H9 (cell line): Measurements from ENCODE around the gene IRAK4. TPM values are rescaled to one million over a fixed set of nuclear protein-coding genes. Genes with fewer than 3 reads are reported as not detected.

Experiments
- DNase-seq: peaks from one replicate; pipeline ENCODE4 v3.0.0-alpha.2; 2017
- H2AFZ ChIP-seq: one replicate; pipeline ENCODE4 v1.6.1; 2013; ENCODE audit warnings: mild to moderate bottlenecking, low read length, control low read depth, moderate library complexity
- H2AK5ac ChIP-seq: 2 replicates; pipeline ENCODE4 v1.6.1; 2013; ENCODE audit warnings: low read length, control low read depth, mixed read lengths; ENCODE audit not compliant: insufficient read length
- H2BK120ac ChIP-seq: one replicate; pipeline ENCODE4 v1.6.1; 2013; ENCODE audit warnings: low read depth, mild to moderate bottlenecking, low read length, control low read depth, inconsistent platforms; ENCODE audit not compliant: poor library complexity, severe bottlenecking
- H2BK12ac ChIP-seq: 2 replicates; pipeline ENCODE4 v1.6.1; 2013; ENCODE audit warnings: low read length, control low read depth, mixed read lengths, low read depth; ENCODE audit not compliant: insufficient read length
- H2BK15ac ChIP-seq: 2 replicates; pipeline ENCODE4 v1.6.1; 2013; ENCODE audit warnings: low read depth, low read length, control low read depth
- H2BK20ac ChIP-seq: one replicate; pipeline ENCODE4 v1.6.1; 2013; ENCODE audit warnings: low read depth, mild to moderate bottlenecking, low read length, control low read depth, inconsistent platforms; ENCODE audit not compliant: poor library complexity, severe bottlenecking
- H2BK5ac ChIP-seq: 2 replicates; pipeline ENCODE4 v1.6.1; 2013; ENCODE audit warnings: low read length, control low read depth, mixed read lengths; ENCODE audit not compliant: insufficient read length
- H3K14ac ChIP-seq: 2 replicates; pipeline ENCODE4 v1.6.1; 2013; ENCODE audit warnings: low read length, control low read depth; ENCODE audit not compliant: insufficient read depth
- H3K18ac ChIP-seq: 2 replicates; pipeline ENCODE4 v1.6.1; 2013; ENCODE audit warnings: low read depth, mild to moderate bottlenecking, mixed read lengths, low read length, control low read depth; ENCODE audit not compliant: insufficient read length
- H3K23ac ChIP-seq: 2 replicates; pipeline ENCODE4 v1.6.1; 2013; ENCODE audit warnings: low read length, control low read depth, mixed read lengths, low read depth; ENCODE audit not compliant: insufficient read length
- H3K23me2 ChIP-seq: 2 replicates; pipeline ENCODE4 v1.6.1; 2013; ENCODE audit warnings: low read depth, mild to moderate bottlenecking, mixed read lengths, low read length, control low read depth; ENCODE audit not compliant: insufficient read length, poor library complexity, severe bottlenecking
- H3K27ac ChIP-seq: 2 replicates; pipeline ENCODE4 v1.5.1; 2013; ENCODE audit warnings: low read length, control low read depth, mixed read lengths, low read depth; ENCODE audit not compliant: insufficient read length
- H3K27me3 ChIP-seq: 2 replicates; pipeline ENCODE4 v1.6.1; 2013; ENCODE audit warnings: low read length, control low read depth, inconsistent platforms; ENCODE audit not compliant: insufficient read depth
- H3K4ac ChIP-seq: 2 replicates; pipeline ENCODE4 v1.6.1; 2013; ENCODE audit warnings: low read depth, mild to moderate bottlenecking, control low read depth, inconsistent platforms, low read length, moderate library complexity
- H3K4me1 ChIP-seq: 2 replicates; pipeline ENCODE4 v1.6.1; 2013; ENCODE audit warnings: low read length, control low read depth, inconsistent platforms; ENCODE audit not compliant: insufficient read depth
- H3K4me2 ChIP-seq: 2 replicates; pipeline ENCODE4 v1.6.1; 2013; ENCODE audit warnings: low read length, control low read depth, mixed read lengths; ENCODE audit not compliant: insufficient read length, insufficient read depth
- H3K56ac ChIP-seq: 2 replicates; pipeline ENCODE4 v1.6.1; 2013; ENCODE audit warnings: low read depth, mild to moderate bottlenecking, mixed read lengths, low read length, control low read depth; ENCODE audit not compliant: insufficient read length
- H3K79me1 ChIP-seq: 2 replicates; pipeline ENCODE4 v1.6.1; 2013; ENCODE audit warnings: low read depth, mild to moderate bottlenecking, moderate library complexity, low read length, control low read depth, inconsistent platforms; ENCODE audit not compliant: insufficient read depth, poor library complexity, severe bottlenecking
- H3K79me2 ChIP-seq: 2 replicates; pipeline ENCODE4 v1.6.1; 2013; ENCODE audit warnings: low read length, control low read depth, inconsistent platforms; ENCODE audit not compliant: insufficient read depth
- H3K9ac ChIP-seq: 2 replicates; pipeline ENCODE4 v1.6.1; 2013; ENCODE audit warnings: low read length, control low read depth, mixed read lengths; ENCODE audit not compliant: insufficient read length; ENCODE audit errors: extremely low read depth
- H3K9me3 ChIP-seq: one replicate; pipeline ENCODE4 v1.6.1; 2013; ENCODE audit warnings: low read depth, low read length, inconsistent platforms; ENCODE audit not compliant: control insufficient read depth
- H3T11ph ChIP-seq: one replicate; pipeline ENCODE4 v1.6.1; 2013; ENCODE audit warnings: mild to moderate bottlenecking, low read length, control low read depth, inconsistent platforms
- H4K20me1 ChIP-seq: one replicate; pipeline ENCODE4 v1.6.1; 2013; ENCODE audit not compliant: control insufficient read depth, insufficient read length, insufficient read depth
- H4K5ac ChIP-seq: 2 replicates; pipeline ENCODE4 v1.6.1; 2013; ENCODE audit warnings: low read depth, mild to moderate bottlenecking, mixed read lengths, low read length, control low read depth; ENCODE audit not compliant: insufficient read length
- H4K8ac ChIP-seq: replicated peaks from 2 replicates; pipeline ENCODE4 v1.6.1; 2013; ENCODE audit warnings: low read length, control low read depth, mixed read lengths, low read depth; ENCODE audit not compliant: insufficient read length
- H4K91ac ChIP-seq: 2 replicates; pipeline ENCODE4 v1.6.1; 2013; ENCODE audit warnings: low read depth, mild to moderate bottlenecking, moderate library complexity, mixed read lengths, low read length, control low read depth; ENCODE audit not compliant: insufficient read length
- H3K27ac Mint-ChIP-seq, 3 experiments: 2 replicates in 2 of 3; 3 replicates in 1 of 3; pipeline ENCODE4 v1.8.0; 2020 to 2021; ENCODE audit warnings: mixed read lengths in 3 of 3, mild to moderate bottlenecking in 1 of 3, moderate library complexity in 1 of 3
- H3K27me3 Mint-ChIP-seq: 2 replicates; pipeline ENCODE4 v1.8.0; 2021; ENCODE audit warnings: low read depth, mild to moderate bottlenecking, moderate library complexity, mixed read lengths
- H3K36me3 Mint-ChIP-seq, 3 experiments: 2 replicates in 2 of 3; 3 replicates in 1 of 3; pipeline ENCODE4 v1.8.0; 2020 to 2021; ENCODE audit warnings: low read depth in 3 of 3, mixed read lengths in 3 of 3; ENCODE audit not compliant: insufficient read depth in 1 of 3
- H3K4me1 Mint-ChIP-seq, 2 experiments: 2 replicates each; pipeline ENCODE4 v1.8.0; 2020; ENCODE audit warnings: mixed read lengths in 2 of 2
- H3K4me3 Mint-ChIP-seq, 2 experiments: 2 replicates in 1 of 2; 3 replicates in 1 of 2; pipeline ENCODE4 v1.8.0; 2020 to 2021; ENCODE audit warnings: mild to moderate bottlenecking in 2 of 2, mixed read lengths in 2 of 2, moderate library complexity in 1 of 2
- H3K9me3 Mint-ChIP-seq, 2 experiments: 2 replicates in 1 of 2; 3 replicates in 1 of 2; pipeline ENCODE4 v1.8.0; 2020; ENCODE audit warnings: mild to moderate bottlenecking in 2 of 2, mixed read lengths in 2 of 2, moderate library complexity in 1 of 2
- CTCF ChIP-seq: fragments of 200-600 bp; sonication (generic); conservative IDR thresholded peaks from 3 replicates; pipeline ENCODE4 v1.8.0; 2021; ENCODE audit warnings: antibody characterized with exemption, mild to moderate bottlenecking
- WGBS: extraction: QIAGEN DNeasy Blood & Tissue Kit; methylation state at CpG from one replicate; pipeline ENCODE4 v1.1.7; 2013; ENCODE audit warnings: missing lambda C conversion rate, low lambda C conversion rate, mixed read lengths; ENCODE audit not compliant: insufficient read length; ENCODE audit errors: extremely low coverage; 5-methylcytosine and 5-hydroxymethylcytosine counted together
- long read RNA-seq: library from polyadenylated mRNA; unstranded; transcript quantifications from one replicate; pipeline ENCODE4 v2.0.0, GENCODE V29; 2020
- total RNA-seq: library from RNA; stranded (reverse); gene quantifications from 2 replicates; pipeline ENCODE4 v1.2.1, GENCODE V29; 2021

The IRAK4 gene
- 2.6 and 3.0 TPM in 2 replicates for total RNA-seq
- long read RNA-seq, full-length matches to known transcripts = 5 of 14 reads
- long read RNA-seq, partial matches to known transcripts = 1 of 14 reads
- long read RNA-seq, other reads (novel, unspliced or antisense) = 8 of 14 reads

DNA sequence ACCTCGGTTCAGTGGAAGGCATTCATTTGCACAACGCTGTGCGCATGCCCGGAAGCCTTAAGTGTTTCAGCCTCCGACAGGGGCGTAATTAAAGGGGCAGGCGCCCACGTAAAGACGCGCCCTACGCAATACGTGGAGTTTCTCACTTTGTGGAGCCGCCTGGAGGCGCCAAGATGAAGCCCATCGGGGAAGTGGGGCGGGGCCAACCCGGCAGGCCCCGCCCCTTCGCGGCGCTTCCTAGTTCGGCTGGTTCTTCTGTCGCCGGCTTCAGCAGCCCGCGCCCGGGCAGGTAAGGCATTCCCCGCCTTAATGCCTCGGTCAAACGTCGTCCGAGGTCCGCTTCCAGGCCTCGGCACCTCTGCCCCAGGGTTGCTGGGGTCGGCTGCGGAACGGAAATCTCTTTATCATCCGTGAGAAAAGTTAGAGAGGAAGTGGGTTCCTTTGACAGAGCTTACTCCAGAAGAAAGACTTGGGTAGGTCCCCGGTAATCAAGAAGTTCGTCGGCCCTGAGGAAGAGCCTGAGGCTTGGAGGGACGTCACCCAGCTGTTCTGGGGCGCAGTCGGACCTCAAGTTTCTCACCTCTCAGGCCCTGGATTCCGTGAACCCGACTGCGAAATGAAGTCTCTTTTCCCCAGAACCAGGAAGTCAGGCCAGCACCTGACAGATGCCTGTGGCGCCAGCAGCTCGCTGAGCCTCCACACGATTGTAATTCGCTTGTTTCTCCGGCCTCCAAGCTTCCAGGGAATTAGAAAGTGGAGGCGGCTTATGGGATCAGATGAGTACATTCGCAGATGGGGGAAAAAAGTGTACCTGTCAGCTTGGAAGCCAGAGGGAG, at the start of gene IRAK4, which contains the start of gene PUS7L:
IRAK4 (plus strand) TSS at position 224 of the 836 bp plus-strand sequence. CDS start 9,161 bp downstream, outside the sequence.
PUS7L (minus strand) TSS at position 63 of the 836 bp plus-strand sequence. CDS start 3,545 bp downstream, outside the sequence.
- Mint-ChIP-seq H3K36me3 (peaks cover 0 to 6% (median 6%) of the 10 kb centered on the region in 3 experiments; a peak in 2 of 7 replicates), H3K27ac (peak within 1 kb of the TSS in 2 of 3 experiments; percentile 9 to 74; a peak in 4 of 7 replicates), H3K9me3 (no peaks in the 10 kb centered on the region), H3K4me3 (peak within 1 kb of the TSS; percentile 75 to 76), H3K4me1 (peaks cover 28 to 38% of the 10 kb centered on the region in 2 experiments), H3K27me3 (no peaks in the 10 kb centered on the region)
- Histone ChIP-seq H3K14ac (peak within 1 kb of the TSS; percentile 39; the same call in 1 of the 2 replicates), H3K4me1 (peaks cover 2% of the 10 kb centered on the region), H2BK20ac (no peak within 1 kb of the TSS), H3K23me2 (peaks cover 3% of the 10 kb centered on the region), H3K4ac (no peak within 1 kb of the TSS; the same call in 1 of the 2 replicates), H3K27me3 (no peaks in the 10 kb centered on the region), H3K79me2 (no peaks in the 10 kb centered on the region), H3T11ph (no peak within 1 kb of the TSS), H3K9me3 (no peaks in the 10 kb centered on the region), H2BK5ac (no peak within 1 kb of the TSS), H3K9ac (peak within 1 kb of the TSS; percentile 50), H2BK15ac (no peak within 1 kb of the TSS), H4K20me1 (no peaks in the 10 kb centered on the region), H3K56ac (no peak within 1 kb of the TSS), H2AFZ (peak within 1 kb of the TSS; percentile 65), H3K23ac (no peak within 1 kb of the TSS), H3K4me2 (peak within 1 kb of the TSS; percentile 39), H3K79me1 (no peaks in the 10 kb centered on the region), H2BK12ac (no peak within 1 kb of the TSS), H4K8ac (no peak within 1 kb of the TSS), H3K27ac (no peak within 1 kb of the TSS), H3K18ac (no peak within 1 kb of the TSS), H4K91ac (no peak within 1 kb of the TSS), H2AK5ac (no peak within 1 kb of the TSS), H4K5ac (no peak within 1 kb of the TSS), H2BK120ac (no peak within 1 kb of the TSS)
- DNase-seq = peak; percentile 98
- WGBS = no CpG with 5 or more reads among the region's 54 CpGs
- TF ChIP-seq CTCF = peak; percentile 20; the same call in 2 of the 3 replicates
